ENCODE results near the gene ADK.

ADK gene

DNA sequence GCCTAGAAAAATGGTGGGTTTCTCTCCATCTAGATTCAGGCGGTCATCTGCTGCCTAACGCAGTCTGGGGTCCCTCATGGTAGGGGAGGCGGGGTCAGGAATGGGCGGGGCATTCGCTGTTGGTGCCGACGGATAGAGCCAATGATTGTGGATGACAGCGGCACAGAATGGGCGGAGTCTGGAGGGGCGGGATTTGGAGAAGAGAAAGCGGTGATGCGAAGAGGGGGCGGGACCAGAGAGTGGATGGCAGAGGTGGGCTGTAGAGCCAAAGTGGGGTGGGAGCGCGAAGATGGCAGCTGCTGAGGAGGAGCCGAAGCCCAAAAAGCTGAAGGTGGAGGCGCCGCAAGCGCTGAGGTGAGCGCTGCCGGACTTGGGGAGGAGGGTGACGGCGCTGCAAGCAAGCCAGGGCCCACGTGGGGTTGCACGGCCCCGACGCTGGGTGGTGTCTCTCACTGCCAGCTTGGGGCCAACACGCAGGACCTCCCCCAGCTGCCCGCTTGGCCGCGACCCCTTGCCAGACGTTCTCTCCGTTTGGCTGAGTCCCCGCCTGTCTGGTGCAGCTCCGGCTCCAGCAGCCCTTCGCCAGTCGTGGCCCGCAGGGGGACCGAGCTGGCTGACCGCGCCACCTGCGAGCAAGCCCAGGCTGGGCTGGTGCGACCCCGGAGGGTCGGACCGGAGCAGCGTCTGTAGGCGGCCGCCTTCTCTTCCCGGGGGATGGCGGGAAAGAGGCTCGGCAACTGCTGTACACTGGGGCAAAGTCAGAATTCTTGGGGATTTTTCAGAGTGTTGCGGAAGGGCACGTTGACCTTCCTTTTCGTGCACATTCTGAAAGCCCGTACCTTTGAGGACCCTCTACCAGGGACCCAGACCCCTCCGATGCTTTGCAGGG lies at the start of gene ADK:
Gene ADK (plus strand): TSS at position 232 of the 889 bp plus-strand sequence. CDS start 58 bp downstream, at position 290.
- TF ChIP-seq, protein P1, sequence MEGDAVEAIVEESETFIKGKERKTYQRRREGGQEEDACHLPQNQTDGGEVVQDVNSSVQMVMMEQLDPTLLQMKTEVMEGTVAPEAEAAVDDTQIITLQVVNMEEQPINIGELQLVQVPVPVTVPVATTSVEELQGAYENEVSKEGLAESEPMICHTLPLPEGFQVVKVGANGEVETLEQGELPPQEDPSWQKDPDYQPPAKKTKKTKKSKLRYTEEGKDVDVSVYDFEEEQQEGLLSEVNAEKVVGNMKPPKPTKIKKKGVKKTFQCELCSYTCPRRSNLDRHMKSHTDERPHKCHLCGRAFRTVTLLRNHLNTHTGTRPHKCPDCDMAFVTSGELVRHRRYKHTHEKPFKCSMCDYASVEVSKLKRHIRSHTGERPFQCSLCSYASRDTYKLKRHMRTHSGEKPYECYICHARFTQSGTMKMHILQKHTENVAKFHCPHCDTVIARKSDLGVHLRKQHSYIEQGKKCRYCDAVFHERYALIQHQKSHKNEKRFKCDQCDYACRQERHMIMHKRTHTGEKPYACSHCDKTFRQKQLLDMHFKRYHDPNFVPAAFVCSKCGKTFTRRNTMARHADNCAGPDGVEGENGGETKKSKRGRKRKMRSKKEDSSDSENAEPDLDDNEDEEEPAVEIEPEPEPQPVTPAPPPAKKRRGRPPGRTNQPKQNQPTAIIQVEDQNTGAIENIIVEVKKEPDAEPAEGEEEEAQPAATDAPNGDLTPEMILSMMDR (IDR thresholded peaks at IDR 0.05; ENCODE audit: low read depth, low read length) = peak; percentile 39
- peak; percentile 98 to 99 for DNase-seq (ENCODE audit: low read depth in 2 of 2)
- peak within 1 kb of the TSS; percentile 91 to 95 for H3K4me3 ChIP-seq (replicated peaks in 1 of 2; ENCODE audit: low read depth in 2 of 2, low read length in 2 of 2)

DNA sequence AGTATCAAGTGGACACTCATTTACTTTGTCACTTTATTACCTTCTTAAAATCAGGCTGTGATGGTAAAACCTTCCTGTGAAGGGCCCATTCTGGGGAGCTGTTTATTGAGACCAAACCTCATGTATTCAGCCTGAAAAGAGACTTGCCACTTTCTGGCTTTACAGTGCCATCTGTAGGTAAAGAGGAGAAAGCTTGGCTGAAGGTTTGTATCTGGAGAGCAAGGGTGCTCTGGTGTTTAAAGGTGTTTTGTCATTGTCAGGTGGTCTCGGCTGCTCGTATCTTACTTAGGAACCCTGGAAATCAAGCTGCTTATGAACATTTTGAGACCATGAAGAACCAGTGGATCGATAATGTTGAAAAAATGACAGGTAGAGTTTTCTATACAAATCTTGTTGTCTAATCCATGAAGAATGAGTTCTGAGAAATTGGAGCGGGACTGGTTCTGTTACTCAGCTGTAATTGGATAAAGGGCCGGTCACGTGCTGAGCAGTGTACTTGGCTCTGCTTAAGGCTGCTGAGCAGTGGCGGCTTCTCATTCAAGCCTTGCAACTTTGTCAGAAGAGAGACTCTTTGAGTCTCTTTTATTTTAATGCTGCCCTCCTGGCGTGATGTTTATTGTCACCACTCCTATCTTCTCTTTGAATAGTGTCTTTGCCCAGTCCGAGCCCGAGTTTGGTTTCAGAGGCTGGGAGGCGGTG lies 47.3 kb upstream of the ADK start:
- TF ChIP-seq, protein P1 (IDR thresholded peaks at IDR 0.05; ENCODE audit: low read depth, low read length) = peak; percentile 45
- H3K4me3 ChIP-seq (replicated peaks in 1 of 2; ENCODE audit: low read depth in 2 of 2, low read length in 2 of 2) = no peak overlapping the region
- peak; percentile 44 to 57 for DNase-seq (ENCODE audit: low read depth in 2 of 2)

DNA sequence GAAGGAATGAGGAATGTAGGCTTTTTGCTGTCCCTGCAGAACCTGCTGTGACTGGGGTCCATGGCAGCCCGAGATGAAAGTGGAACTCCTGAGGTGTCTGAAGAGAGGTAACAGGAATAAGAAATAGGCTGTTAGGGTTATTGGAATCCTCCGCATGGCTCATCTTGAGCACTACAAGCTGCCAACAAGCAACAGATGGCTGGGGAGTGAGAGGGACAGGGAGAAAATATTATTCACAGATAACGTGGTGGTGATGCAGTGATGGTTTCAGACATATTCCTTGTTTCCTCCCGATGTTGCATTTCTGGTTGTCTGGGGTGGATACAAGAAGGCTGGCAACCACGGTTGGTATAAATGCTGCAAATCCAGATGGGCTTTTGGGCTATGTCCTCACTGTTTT lies 46.5 kb upstream of the ADK start:
- TF ChIP-seq, protein P1 (IDR thresholded peaks at IDR 0.05; ENCODE audit: low read depth, low read length) = no peak
- no peak for DNase-seq (ENCODE audit: low read depth in 2 of 2)
- H3K4me3 ChIP-seq (replicated peaks in 1 of 2; ENCODE audit: low read depth in 2 of 2, low read length in 2 of 2) = no peak overlapping the region

DNA sequence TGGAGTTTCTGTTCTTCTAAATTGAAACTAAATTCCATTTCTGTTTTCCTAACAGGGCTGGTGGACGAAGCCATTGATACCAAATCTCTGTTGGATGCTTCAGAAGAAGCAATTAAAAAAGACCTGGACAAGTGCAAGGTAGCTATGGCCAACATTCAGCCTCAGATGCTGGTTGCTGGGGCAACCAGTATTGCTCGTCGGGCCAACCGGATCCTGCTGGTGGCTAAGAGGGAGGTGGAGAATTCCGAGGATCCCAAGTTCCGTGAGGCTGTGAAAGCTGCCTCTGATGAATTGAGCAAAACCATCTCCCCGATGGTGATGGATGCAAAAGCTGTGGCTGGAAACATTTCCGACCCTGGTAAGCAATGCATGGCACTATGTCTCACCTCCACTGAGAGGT lies 46.0 kb upstream of the ADK start:
- TF ChIP-seq, protein P1 (IDR thresholded peaks at IDR 0.05; ENCODE audit: low read depth, low read length) = no peak
- DNase-seq (ENCODE audit: low read depth in 2 of 2) = no peak
- no peak overlapping the region for H3K4me3 ChIP-seq (replicated peaks in 1 of 2; ENCODE audit: low read depth in 2 of 2, low read length in 2 of 2)

DNA sequence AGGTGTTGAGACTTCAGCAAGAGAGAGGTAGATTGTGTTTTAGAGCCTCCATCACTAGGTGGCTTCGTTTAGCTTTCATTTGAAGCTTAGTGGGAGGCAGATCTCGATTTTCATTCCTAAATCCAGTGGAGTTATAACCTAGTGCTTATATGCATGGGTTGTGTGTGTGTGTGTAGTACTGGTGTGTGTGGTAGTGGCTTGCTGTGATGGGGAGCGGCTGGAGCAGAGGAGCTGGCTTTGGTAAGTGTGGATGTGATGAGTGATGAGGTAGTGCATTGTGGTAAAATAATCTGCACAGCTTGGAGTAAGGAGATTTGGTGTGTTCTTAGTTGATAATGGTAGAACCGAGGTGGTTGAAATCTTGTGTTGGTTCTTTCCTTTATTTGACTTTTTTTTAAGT lies 43.6 kb upstream of the ADK start:
- TF ChIP-seq, protein P1 (IDR thresholded peaks at IDR 0.05; ENCODE audit: low read depth, low read length) = no peak
- H3K4me3 ChIP-seq (replicated peaks in 1 of 2; ENCODE audit: low read depth in 2 of 2, low read length in 2 of 2) = no peak overlapping the region
- no peak for DNase-seq (ENCODE audit: low read depth in 2 of 2)

DNA sequence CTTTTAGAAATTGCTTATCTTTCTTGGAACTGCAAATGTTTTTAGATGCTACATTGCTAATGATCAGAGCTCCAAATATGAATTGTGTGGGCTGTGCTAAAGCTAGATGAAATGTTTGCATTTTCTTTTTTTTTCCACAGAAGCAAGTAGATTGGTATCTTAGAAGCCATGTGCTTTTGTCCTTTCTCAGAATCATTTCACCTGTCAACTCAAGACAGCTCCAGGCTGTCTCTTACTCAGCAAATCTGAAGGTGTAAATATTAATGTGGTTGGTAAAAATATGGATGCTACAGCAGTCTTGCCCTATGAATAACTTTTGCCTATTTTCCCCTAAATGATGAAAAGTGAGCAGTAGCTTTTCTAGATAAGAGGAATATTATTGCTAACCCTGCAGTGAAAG lies 41.6 kb upstream of the ADK start:
- no peak for DNase-seq (ENCODE audit: low read depth in 2 of 2)
- TF ChIP-seq, protein P1 (IDR thresholded peaks at IDR 0.05; ENCODE audit: low read depth, low read length) = no peak
- no peak overlapping the region for H3K4me3 ChIP-seq (replicated peaks in 1 of 2; ENCODE audit: low read depth in 2 of 2, low read length in 2 of 2)
